Skeletal muscle tissue (tissue), 4 donors: ENCODE measurements around the gene STX19. TPM values are rescaled to one million over a fixed set of nuclear protein-coding genes. Genes with fewer than 3 reads are reported as not detected.

Experiments
- H3K27ac ChIP-seq: one replicate; pipeline ENCODE4 v1.7.0; 2013; ENCODE audit warnings: mild to moderate bottlenecking, low read depth, low read length, inconsistent platforms
- H3K27me3 ChIP-seq, 3 donors: one replicate each; pipeline ENCODE4 v1.7.0; 2013; ENCODE audit warnings: low read length in 3 of 3; ENCODE audit not compliant: control insufficient read depth in 3 of 3, insufficient read depth in 3 of 3
- H3K36me3 ChIP-seq, 3 donors: one replicate each; pipeline ENCODE4 v1.7.0; 2013; ENCODE audit warnings: low read length in 3 of 3; ENCODE audit not compliant: control insufficient read depth in 3 of 3, insufficient read depth in 3 of 3
- H3K4me1 ChIP-seq, 3 donors: one replicate each; pipeline ENCODE4 v1.7.0; 2013; ENCODE audit warnings: low read length in 3 of 3, mild to moderate bottlenecking in 3 of 3; ENCODE audit not compliant: control insufficient read depth in 3 of 3, insufficient read depth in 3 of 3
- H3K4me3 ChIP-seq, 3 donors: one replicate each; pipeline ENCODE4 v1.7.0; 2013; ENCODE audit warnings: low read length in 3 of 3
- H3K9ac ChIP-seq, 3 donors: one replicate each; pipeline ENCODE4 v1.7.0; 2013; ENCODE audit warnings: low read length in 3 of 3, mild to moderate bottlenecking in 3 of 3, moderate library complexity in 2 of 3, low read depth in 1 of 3
- H3K9me3 ChIP-seq, 3 donors: one replicate each; pipeline ENCODE4 v1.7.0; 2013; ENCODE audit warnings: low read length in 3 of 3; ENCODE audit not compliant: control insufficient read depth in 3 of 3
- total RNA-seq: library from RNA; depleted of rRNA; stranded (reverse); fragments of >200 nt; gene quantifications from one replicate; pipeline ENCODE4 v1.2.3, GENCODE V29; 2014
- donor health status: Osteomylitis.

Gene STX19
- not detected for total RNA-seq

GRCh38 chr3:94028093-94028837 is at the start of gene STX19:
Gene STX19, minus strand, starts transcription at chr3:94028597. Its CDS starts 13,328 bp downstream, at chr3:94015269.
- H3K27me3 ChIP-seq, result no peaks in the 10 kb centered on the region
- H3K9ac ChIP-seq, result no peak within 1 kb of the TSS
- H3K4me3 ChIP-seq, result no peak within 1 kb of the TSS
- H3K27ac ChIP-seq, result no peak within 1 kb of the TSS
- H3K36me3 ChIP-seq, result no peaks in the 10 kb centered on the region
- no peaks in the 10 kb centered on the region for H3K9me3 ChIP-seq
- no peaks in the 10 kb centered on the region for H3K4me1 ChIP-seq

GRCh38 chr3:94076055-94076454 is 47.7 kb upstream of the STX19 start:
- Histone ChIP-seq H3K9me3 (no peaks in the 10 kb centered on the region), H3K4me1 (no peaks in the 10 kb centered on the region), H3K36me3 (peaks cover 4% of the 10 kb centered on the region in 3 donors), H3K27ac (no peak overlapping the region), H3K27me3 (no peaks in the 10 kb centered on the region), H3K9ac (no peak overlapping the region), H3K4me3 (no peak overlapping the region)

DNA sequence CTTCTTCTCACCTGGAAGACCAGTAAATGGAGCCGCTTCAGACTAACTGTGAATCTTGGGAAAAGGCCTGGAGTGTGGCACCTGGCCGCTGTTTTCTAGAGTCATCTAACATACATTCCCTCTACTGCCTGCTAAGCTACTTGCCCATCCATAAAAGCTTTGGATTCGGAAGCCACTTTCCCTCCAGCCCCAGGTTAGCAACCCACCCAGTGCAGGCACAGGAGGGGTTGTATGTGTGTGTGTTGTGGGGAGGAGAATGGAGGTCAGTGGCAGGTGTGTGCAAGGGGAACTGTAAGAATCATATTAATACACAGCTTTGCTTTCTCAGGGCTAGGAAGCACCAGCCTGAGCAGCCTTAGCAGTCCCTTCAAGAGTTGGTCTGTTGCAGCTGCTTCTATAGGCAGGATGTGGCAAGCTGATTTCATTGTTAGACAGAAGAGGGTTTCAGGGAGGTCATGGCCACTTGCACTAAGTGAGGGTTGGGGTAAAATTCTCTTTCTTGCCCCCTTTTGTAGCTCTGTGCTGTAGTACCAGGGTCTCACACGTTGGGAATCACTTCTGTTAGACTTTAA is 43.4 kb upstream of the STX19 start:
- no peaks in the 10 kb centered on the region for H3K9me3 ChIP-seq
- H3K4me1 ChIP-seq, result no peaks in the 10 kb centered on the region
- H3K27me3 ChIP-seq, result no peaks in the 10 kb centered on the region
- no peak overlapping the region for H3K4me3 ChIP-seq
- H3K9ac ChIP-seq, result no peak overlapping the region
- H3K27ac ChIP-seq, result no peak overlapping the region
- peaks cover 4 to 10% (median 5%) of the 10 kb centered on the region in 3 donors for H3K36me3 ChIP-seq

- Histone ChIP-seq H3K27me3 (no peaks in the 10 kb centered on the region), H3K9me3 (no peaks in the 10 kb centered on the region), H3K4me1 (no peaks in the 10 kb centered on the region), H3K9ac (no peak overlapping the region), H3K4me3 (no peak overlapping the region), H3K36me3 (peaks cover 4 to 14% (median 6%) of the 10 kb centered on the region in 3 donors), H3K27ac (no peak overlapping the region)
These were observed 42.0 kb upstream of the STX19 start for GRCh38 chr3:94070341-94070911.

DNA sequence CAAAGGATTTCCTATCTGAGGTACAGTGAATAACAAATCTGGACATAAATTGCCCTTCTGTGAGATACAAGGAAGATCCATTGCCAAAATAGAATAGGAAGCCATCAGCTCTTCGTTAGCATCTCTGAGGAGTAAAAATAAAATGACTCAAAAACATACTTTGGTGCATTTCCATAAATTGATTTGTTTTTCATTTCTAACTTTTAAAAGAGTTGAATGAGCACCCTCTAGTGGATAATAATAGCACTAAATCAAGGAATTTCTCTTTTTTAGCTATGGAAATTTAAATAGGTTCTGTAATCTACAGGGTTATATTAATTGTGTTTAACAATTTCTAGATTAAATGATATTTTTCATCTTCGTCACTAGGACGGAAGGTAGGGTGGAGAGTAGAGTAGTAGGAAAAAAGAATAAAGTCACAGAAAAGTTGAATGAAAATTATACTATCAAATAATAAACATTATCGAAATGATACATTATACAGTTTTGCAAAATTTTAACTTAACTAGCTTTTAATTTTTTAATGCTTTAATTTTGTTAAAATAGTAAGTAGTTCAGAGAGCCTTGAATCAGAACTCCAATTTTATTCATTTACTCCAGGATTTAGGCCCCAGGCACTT is 40.9 kb upstream of the STX19 start:
- no peak overlapping the region for H3K27ac ChIP-seq
- H3K9me3 ChIP-seq, result no peaks in the 10 kb centered on the region
- no peak overlapping the region for H3K4me3 ChIP-seq
- no peak overlapping the region for H3K9ac ChIP-seq
- peaks cover 0 to 2% (median 0%) of the 10 kb centered on the region in 3 donors for H3K4me1 ChIP-seq
- no peaks in the 10 kb centered on the region for H3K27me3 ChIP-seq
- H3K36me3 ChIP-seq, result peaks cover 4 to 14% (median 6%) of the 10 kb centered on the region in 3 donors

- no peak overlapping the region for H3K27ac ChIP-seq
- H3K27me3 ChIP-seq, result no peaks in the 10 kb centered on the region
- no peaks in the 10 kb centered on the region for H3K9me3 ChIP-seq
- H3K9ac ChIP-seq, result no peak overlapping the region
- peaks cover 2 to 12% (median 6%) of the 10 kb centered on the region in 3 donors for H3K36me3 ChIP-seq
- H3K4me1 ChIP-seq, result peaks cover 3 to 12% (median 11%) of the 10 kb centered on the region in 3 donors
- H3K4me3 ChIP-seq, result no peak overlapping the region
These were observed 38.4 kb upstream of the STX19 start for GRCh38 chr3:94066506-94067500.

GRCh38 chr3:94065819-94066480 is 37.6 kb upstream of the STX19 start:
- H3K4me3 ChIP-seq, result no peak overlapping the region
- no peak overlapping the region for H3K9ac ChIP-seq
- no peaks in the 10 kb centered on the region for H3K9me3 ChIP-seq
- no peaks in the 10 kb centered on the region for H3K27me3 ChIP-seq
- peaks cover 3 to 12% (median 11%) of the 10 kb centered on the region in 3 donors for H3K4me1 ChIP-seq
- peaks cover 0 to 10% (median 6%) of the 10 kb centered on the region in 3 donors for H3K36me3 ChIP-seq
- H3K27ac ChIP-seq, result no peak overlapping the region

GRCh38 chr3:94065122-94065521 is 36.7 kb upstream of the STX19 start:
- no peaks in the 10 kb centered on the region for H3K9me3 ChIP-seq
- peaks cover 3 to 12% (median 11%) of the 10 kb centered on the region in 3 donors for H3K4me1 ChIP-seq
- no peaks in the 10 kb centered on the region for H3K27me3 ChIP-seq
- H3K4me3 ChIP-seq, result no peak overlapping the region
- H3K27ac ChIP-seq, result no peak overlapping the region
- H3K36me3 ChIP-seq, result peaks cover 0 to 10% (median 6%) of the 10 kb centered on the region in 3 donors
- H3K9ac ChIP-seq, result no peak overlapping the region
